HEK293 (cell line): ENCODE data around the gene PPOX.

Experiments used
- BCL11A ChIP-seq: fragments of 450-650 bp; formaldehyde crosslinking; IDR thresholded peaks from 2 replicates; pipeline ENCODE4 v1.5.1; 2016; ENCODE audit warnings: low read depth, missing biosample characterization, missing genetic modification characterization
- ELK4 ChIP-seq: IDR thresholded peaks from 2 replicates; pipeline ENCODE4 v1.6.1; 2011; ENCODE audit warnings: mild to moderate bottlenecking, low read depth, low read length, borderline replicate concordance
- INSM2 ChIP-seq: fragments of 450-650 bp; formaldehyde crosslinking; IDR thresholded peaks from 2 replicates; pipeline ENCODE4 v1.5.1; 2016; ENCODE audit warnings: missing biosample characterization, missing genetic modification characterization
- REST ChIP-seq: fragments of 450-650 bp; formaldehyde crosslinking; IDR thresholded peaks from 2 replicates; pipeline ENCODE4 v1.5.1; 2016; ENCODE audit warnings: missing biosample characterization, missing genetic modification characterization
- SP3 ChIP-seq: fragments of 450-650 bp; formaldehyde crosslinking; IDR thresholded peaks from 2 replicates; pipeline ENCODE4 v1.5.1; 2016; ENCODE audit warnings: missing biosample characterization, missing genetic modification characterization
- TRIM28 ChIP-seq: IDR thresholded peaks from 2 replicates; pipeline ENCODE4 v1.6.1; 2011; ENCODE audit warnings: low read length, control low read depth, borderline replicate concordance
- YY1 ChIP-seq: fragments of 450-650 bp; formaldehyde crosslinking; IDR thresholded peaks from 2 replicates; pipeline ENCODE4 v1.5.1; 2018; ENCODE audit warnings: missing biosample characterization, missing genetic modification characterization
- ZBTB1 ChIP-seq: fragments of 450-650 bp; formaldehyde crosslinking; IDR thresholded peaks from 2 replicates; pipeline ENCODE4 v1.5.1; 2016; ENCODE audit warnings: missing biosample characterization, missing genetic modification characterization
- ZFP37 ChIP-seq: fragments of 450-650 bp; formaldehyde crosslinking; IDR thresholded peaks from 2 replicates; pipeline ENCODE4 v1.5.1; 2016; ENCODE audit warnings: missing biosample characterization, missing genetic modification characterization
- ZIC2 ChIP-seq: fragments of 450-650 bp; formaldehyde crosslinking; IDR thresholded peaks from 2 replicates; pipeline ENCODE4 v1.5.1; 2016; ENCODE audit warnings: missing biosample characterization, missing genetic modification characterization
- ZNF132 ChIP-seq: fragments of 450-650 bp; formaldehyde crosslinking; IDR thresholded peaks from 2 replicates; pipeline ENCODE4 v1.5.1; 2017; ENCODE audit warnings: missing biosample characterization, missing genetic modification characterization, borderline replicate concordance
- ZNF155 ChIP-seq: fragments of 450-650 bp; formaldehyde crosslinking; IDR thresholded peaks from 2 replicates; pipeline ENCODE4 v1.5.1; 2016; ENCODE audit warnings: missing biosample characterization, missing genetic modification characterization
- ZNF157 ChIP-seq: fragments of 450-650 bp; formaldehyde crosslinking; IDR thresholded peaks from 2 replicates; pipeline ENCODE4 v1.5.1; 2016; ENCODE audit warnings: missing biosample characterization, missing genetic modification characterization
- ZNF174 ChIP-seq: fragments of 450-650 bp; formaldehyde crosslinking; IDR thresholded peaks from 2 replicates; pipeline ENCODE4 v1.5.0; 2017; ENCODE audit warnings: missing biosample characterization, mild to moderate bottlenecking, missing genetic modification characterization
- ZNF184 ChIP-seq: fragments of 450-650 bp; IDR thresholded peaks from 2 replicates; pipeline ENCODE4 v1.5.1; 2018; ENCODE audit warnings: missing biosample characterization, mild to moderate bottlenecking, missing genetic modification characterization
- ZNF211 ChIP-seq: fragments of 450-650 bp; formaldehyde crosslinking; IDR thresholded peaks from 2 replicates; pipeline ENCODE4 v1.5.1; 2016; ENCODE audit warnings: low read depth, missing biosample characterization, missing genetic modification characterization
- ZNF214 ChIP-seq: fragments of 450-650 bp; formaldehyde crosslinking; IDR thresholded peaks from 2 replicates; pipeline ENCODE4 v1.5.1; 2017; ENCODE audit warnings: missing biosample characterization, mild to moderate bottlenecking, missing genetic modification characterization, borderline replicate concordance
- ZNF266 ChIP-seq: fragments of 450-650 bp; formaldehyde crosslinking; IDR thresholded peaks from 2 replicates; pipeline ENCODE4 v1.5.1; 2016; ENCODE audit warnings: missing biosample characterization, missing genetic modification characterization, low read depth
- ZNF292 ChIP-seq: fragments of 450-650 bp; formaldehyde crosslinking; IDR thresholded peaks from 2 replicates; pipeline ENCODE4 v1.5.1; 2016; ENCODE audit warnings: low read depth, missing biosample characterization, missing genetic modification characterization, borderline replicate concordance
- ZNF324 ChIP-seq: fragments of 450-650 bp; formaldehyde crosslinking; IDR thresholded peaks from 2 replicates; pipeline ENCODE4 v1.5.1; 2016; ENCODE audit warnings: missing biosample characterization, missing genetic modification characterization
- ZNF433 ChIP-seq: fragments of 450-650 bp; formaldehyde crosslinking; IDR thresholded peaks from 2 replicates; pipeline ENCODE4 v1.5.1; 2016; ENCODE audit warnings: missing biosample characterization, missing genetic modification characterization, low read depth
- ZNF514 ChIP-seq: fragments of 450-650 bp; formaldehyde crosslinking; IDR thresholded peaks from 2 replicates; pipeline ENCODE4 v1.5.1; 2016; ENCODE audit warnings: missing biosample characterization, missing genetic modification characterization
- ZNF621 ChIP-seq: fragments of 450-650 bp; formaldehyde crosslinking; IDR thresholded peaks from 2 replicates; pipeline ENCODE4 v1.5.1; 2017; ENCODE audit warnings: missing biosample characterization, missing genetic modification characterization
- ZNF670 ChIP-seq: fragments of 450-650 bp; formaldehyde crosslinking; IDR thresholded peaks from 2 replicates; pipeline ENCODE4 v1.5.1; 2016; ENCODE audit warnings: missing biosample characterization, missing genetic modification characterization, low read depth
- ZSCAN5A ChIP-seq: fragments of 450-650 bp; formaldehyde crosslinking; IDR thresholded peaks from 2 replicates; pipeline ENCODE4 v1.5.1; 2016; ENCODE audit warnings: missing biosample characterization, missing genetic modification characterization
- TF ChIP-seq, protein P1 (sequence below): fragments of 450-650 bp; formaldehyde crosslinking; IDR thresholded peaks from 2 replicates; pipeline ENCODE4 v1.5.1; 2016; ENCODE audit warnings: missing biosample characterization, missing genetic modification characterization
- TF ChIP-seq, protein P2 (sequence below): fragments of 450-650 bp; formaldehyde crosslinking; IDR thresholded peaks from 2 replicates; pipeline ENCODE4; 2016; ENCODE audit warnings: missing biosample characterization, missing genetic modification characterization

The PPOX gene

GRCh38 chr1:161153682-161154337 lies 12.4 kb upstream of the PPOX start, which contains the start of gene UFC1 (continued):
- peak; percentile 97 for TF ChIP-seq ZNF324 (tag by site-specific recombination)
- peak; percentile 97 for TF ChIP-seq ZFP37 (tag by site-specific recombination)
- no peak for TF ChIP-seq ZNF670 (tag by site-specific recombination)
- no peak for TF ChIP-seq ZNF514 (tag by site-specific recombination)
- TF ChIP-seq, protein P1, sequence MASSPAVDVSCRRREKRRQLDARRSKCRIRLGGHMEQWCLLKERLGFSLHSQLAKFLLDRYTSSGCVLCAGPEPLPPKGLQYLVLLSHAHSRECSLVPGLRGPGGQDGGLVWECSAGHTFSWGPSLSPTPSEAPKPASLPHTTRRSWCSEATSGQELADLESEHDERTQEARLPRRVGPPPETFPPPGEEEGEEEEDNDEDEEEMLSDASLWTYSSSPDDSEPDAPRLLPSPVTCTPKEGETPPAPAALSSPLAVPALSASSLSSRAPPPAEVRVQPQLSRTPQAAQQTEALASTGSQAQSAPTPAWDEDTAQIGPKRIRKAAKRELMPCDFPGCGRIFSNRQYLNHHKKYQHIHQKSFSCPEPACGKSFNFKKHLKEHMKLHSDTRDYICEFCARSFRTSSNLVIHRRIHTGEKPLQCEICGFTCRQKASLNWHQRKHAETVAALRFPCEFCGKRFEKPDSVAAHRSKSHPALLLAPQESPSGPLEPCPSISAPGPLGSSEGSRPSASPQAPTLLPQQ (tag by site-specific recombination), result peak; percentile 77
- peak; percentile 40; the same call in 1 of the 2 replicates for TF ChIP-seq ELK4
- no peak for TF ChIP-seq ZNF174 (tag by site-specific recombination)
- TF ChIP-seq YY1 (tag by site-specific recombination), result peak; percentile 99
- peak; percentile 56 for TF ChIP-seq REST (tag by site-specific recombination)
- TF ChIP-seq, protein P2, sequence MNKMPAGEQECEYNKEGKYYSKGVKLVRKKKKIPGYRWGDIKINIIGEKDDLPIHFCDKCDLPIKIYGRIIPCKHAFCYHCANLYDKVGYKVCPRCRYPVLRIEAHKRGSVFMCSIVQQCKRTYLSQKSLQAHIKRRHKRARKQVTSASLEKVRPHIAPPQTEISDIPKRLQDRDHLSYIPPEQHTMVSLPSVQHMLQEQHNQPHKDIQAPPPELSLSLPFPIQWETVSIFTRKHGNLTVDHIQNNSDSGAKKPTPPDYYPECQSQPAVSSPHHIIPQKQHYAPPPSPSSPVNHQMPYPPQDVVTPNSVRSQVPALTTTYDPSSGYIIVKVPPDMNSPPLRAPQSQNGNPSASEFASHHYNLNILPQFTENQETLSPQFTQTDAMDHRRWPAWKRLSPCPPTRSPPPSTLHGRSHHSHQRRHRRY (tag by site-specific recombination), result no peak
- TF ChIP-seq SP3, result peak; percentile 67; the same call in 1 of the 2 replicates
- no peak for TF ChIP-seq BCL11A (tag by site-specific recombination)
- peak; percentile 97 for TF ChIP-seq TRIM28
- TF ChIP-seq ZNF211 (tag by site-specific recombination), result no peak
- peak; percentile 95 for TF ChIP-seq ZBTB1 (tag by site-specific recombination)
- no peak for TF ChIP-seq ZNF157 (tag by site-specific recombination)
- TF ChIP-seq ZNF292 (tag by site-specific recombination), result no peak
- no peak for TF ChIP-seq ZNF214
- no peak for TF ChIP-seq ZNF155
- no peak for TF ChIP-seq ZIC2 (tag by site-specific recombination)
- TF ChIP-seq ZNF184, result no peak
- no peak for TF ChIP-seq ZNF433 (tag by site-specific recombination)
- peak; percentile 47; the same call in 1 of the 2 replicates for TF ChIP-seq ZSCAN5A (tag by site-specific recombination)
- no peak for TF ChIP-seq ZNF621
- no peak for TF ChIP-seq ZNF132 (tag by site-specific recombination)
- peak; percentile 68; the same call in 1 of the 2 replicates for TF ChIP-seq INSM2
- TF ChIP-seq ZNF266 (tag by site-specific recombination), result no peak
